Choroid plexus epithelial cell (primary cell): Measurements from ENCODE around the gene PTPRE.

Source experiments
- DNase-seq: peaks from one replicate; pipeline ENCODE4 v3.0.0-alpha.2; 2010; ENCODE audit warnings: low read depth
- H3K4me3 ChIP-seq: 2 replicates; pipeline ENCODE4 v1.5.1; 2011; ENCODE audit warnings: low read depth, mild to moderate bottlenecking, control low read depth, low read length, moderate library complexity
- TF ChIP-seq, protein P1 (sequence below): conservative IDR thresholded peaks from 2 replicates; pipeline ENCODE4 v1.5.1; 2011; ENCODE audit warnings: low read depth, mild to moderate bottlenecking, control low read depth, inconsistent platforms, low read length, moderate library complexity

PTPRE gene

GRCh38 chr10:128054163-128054970 lies 147.5 kb downstream of the PTPRE start:
- DNase-seq, result no peak
- TF ChIP-seq, protein P1, sequence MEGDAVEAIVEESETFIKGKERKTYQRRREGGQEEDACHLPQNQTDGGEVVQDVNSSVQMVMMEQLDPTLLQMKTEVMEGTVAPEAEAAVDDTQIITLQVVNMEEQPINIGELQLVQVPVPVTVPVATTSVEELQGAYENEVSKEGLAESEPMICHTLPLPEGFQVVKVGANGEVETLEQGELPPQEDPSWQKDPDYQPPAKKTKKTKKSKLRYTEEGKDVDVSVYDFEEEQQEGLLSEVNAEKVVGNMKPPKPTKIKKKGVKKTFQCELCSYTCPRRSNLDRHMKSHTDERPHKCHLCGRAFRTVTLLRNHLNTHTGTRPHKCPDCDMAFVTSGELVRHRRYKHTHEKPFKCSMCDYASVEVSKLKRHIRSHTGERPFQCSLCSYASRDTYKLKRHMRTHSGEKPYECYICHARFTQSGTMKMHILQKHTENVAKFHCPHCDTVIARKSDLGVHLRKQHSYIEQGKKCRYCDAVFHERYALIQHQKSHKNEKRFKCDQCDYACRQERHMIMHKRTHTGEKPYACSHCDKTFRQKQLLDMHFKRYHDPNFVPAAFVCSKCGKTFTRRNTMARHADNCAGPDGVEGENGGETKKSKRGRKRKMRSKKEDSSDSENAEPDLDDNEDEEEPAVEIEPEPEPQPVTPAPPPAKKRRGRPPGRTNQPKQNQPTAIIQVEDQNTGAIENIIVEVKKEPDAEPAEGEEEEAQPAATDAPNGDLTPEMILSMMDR, result no peak
- H3K4me3 ChIP-seq, result no peak overlapping the region

DNA sequence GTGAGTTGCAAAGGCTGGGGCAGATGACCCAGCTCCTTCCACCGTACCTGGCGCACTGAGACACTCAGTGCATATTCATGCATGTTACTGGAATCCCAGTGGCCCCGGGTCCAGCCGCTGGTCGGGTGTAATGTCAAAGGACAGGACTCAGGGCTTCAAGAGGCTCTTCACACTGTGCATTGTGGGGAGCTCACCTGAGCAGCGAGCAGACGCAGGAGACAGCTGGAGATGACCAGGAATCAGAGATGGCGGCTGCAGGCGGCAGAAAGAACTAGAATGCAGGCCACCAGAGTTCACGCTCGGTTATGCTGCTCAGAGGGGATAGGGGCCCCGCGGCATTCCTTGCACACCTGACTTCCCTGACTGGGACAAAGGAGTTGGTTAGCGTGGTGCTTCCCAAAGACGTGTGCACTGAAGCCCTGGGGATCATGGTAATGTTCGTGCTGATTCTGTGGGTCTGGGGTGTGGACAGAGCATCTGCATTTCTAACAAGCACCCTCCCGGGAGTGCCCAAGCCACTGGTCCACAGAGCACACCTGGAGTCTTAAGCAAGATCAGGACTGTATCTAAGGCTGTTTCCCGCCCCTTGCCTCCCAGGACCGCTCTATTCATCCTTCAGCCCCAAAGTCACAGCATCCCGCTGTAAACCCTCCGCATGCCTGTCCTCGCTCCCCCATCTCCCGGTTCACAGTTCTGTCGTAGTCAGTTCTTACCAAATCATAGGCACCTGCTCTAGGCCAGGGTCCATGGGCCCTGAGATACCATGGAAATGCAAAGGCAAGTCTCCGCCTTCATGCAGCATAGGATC lies 148.4 kb downstream of the PTPRE start:
- no peak overlapping the region for H3K4me3 ChIP-seq
- TF ChIP-seq, protein P1, result no peak
- DNase-seq, result no peak

DNA sequence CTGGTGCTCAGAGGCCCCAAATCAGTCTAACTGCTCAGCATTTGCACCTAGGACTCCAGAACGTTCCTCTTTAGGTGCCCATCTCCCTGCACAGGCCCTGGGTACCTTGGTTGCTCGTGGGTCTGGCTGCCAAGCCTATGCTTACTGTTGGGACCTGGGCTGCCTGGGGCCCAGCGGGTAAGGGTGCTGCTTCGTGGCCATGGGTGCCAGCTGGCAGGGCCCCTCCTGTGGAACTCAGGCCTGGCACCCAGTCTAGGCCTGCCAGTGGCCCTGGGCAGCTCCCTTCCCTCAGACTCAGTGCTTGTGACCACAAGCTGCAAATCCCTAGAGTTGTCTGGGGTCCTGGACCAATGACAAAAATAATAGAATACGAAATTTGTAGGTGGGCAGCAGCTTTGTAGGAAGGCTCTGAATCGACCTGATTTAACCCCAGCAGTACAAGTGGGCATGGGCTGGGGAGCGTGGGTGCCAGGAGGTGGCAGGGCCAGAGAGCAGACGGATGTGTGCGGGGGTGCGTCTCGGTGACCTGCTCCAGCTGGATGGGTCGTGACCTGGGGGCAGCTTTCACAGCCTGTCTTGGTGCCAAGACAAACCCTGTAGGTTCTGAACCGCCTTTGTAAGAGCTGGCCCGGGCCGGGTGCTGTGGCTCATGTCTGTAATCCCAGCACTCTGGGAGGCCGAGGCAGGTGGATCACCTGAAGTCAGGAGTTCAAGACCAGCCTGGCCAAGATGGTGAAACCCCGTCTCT lies 149.6 kb downstream of the PTPRE start:
- TF ChIP-seq, protein P1, result no peak
- no peak overlapping the region for H3K4me3 ChIP-seq
- no peak for DNase-seq

DNA sequence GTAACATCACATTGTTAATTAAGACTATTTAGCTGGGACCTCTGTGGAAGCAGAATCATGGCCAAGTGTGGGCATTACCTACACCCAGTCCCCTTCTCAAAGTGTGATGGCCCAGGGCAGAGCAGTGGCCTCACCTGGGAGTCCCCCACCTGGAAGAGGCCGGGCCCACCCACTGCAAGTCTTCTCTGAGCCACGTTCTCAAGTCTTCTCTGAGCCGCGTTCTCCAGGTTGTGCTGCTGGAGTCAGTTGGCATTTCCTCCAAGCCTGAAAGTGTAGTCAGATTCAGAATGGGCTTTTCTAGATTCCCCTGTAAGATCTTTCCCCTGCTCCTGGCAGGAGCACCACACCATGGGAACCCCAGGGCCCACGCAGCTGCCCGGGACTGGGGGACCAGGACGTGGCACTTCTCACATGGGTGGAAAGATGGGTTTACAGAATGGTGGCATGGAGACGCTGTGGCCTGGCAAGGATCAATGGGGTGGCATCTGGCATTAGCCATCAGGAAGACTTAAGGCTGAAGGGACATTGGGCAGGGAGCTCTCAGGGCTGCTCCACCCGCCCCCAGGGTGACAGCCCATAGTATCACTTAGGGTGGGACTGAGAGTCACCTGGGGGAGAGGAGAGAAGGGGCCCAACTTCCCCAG lies 151.3 kb downstream of the PTPRE start:
- H3K4me3 ChIP-seq, result no peak overlapping the region
- TF ChIP-seq, protein P1, result no peak
- no peak for DNase-seq

GRCh38 chr10:128058750-128059134 lies 151.8 kb downstream of the PTPRE start:
- TF ChIP-seq, protein P1, result no peak
- no peak overlapping the region for H3K4me3 ChIP-seq
- DNase-seq, result no peak

GRCh38 chr10:128059266-128059981 lies 152.5 kb downstream of the PTPRE start:
- TF ChIP-seq, protein P1, result no peak
- no peak overlapping the region for H3K4me3 ChIP-seq
- DNase-seq, result no peak
